Endothelial cell of hepatic sinusoid (primary cell): Measurements from ENCODE around the gene RNF180.

Experiments
- in situ Hi-C: cut with HindIII; loops from 2 replicates; pipeline ENCODE4 v1.10.0; 2017; ENCODE audit warnings: low sequenced_read_pairs

RNF180 gene, protein sequence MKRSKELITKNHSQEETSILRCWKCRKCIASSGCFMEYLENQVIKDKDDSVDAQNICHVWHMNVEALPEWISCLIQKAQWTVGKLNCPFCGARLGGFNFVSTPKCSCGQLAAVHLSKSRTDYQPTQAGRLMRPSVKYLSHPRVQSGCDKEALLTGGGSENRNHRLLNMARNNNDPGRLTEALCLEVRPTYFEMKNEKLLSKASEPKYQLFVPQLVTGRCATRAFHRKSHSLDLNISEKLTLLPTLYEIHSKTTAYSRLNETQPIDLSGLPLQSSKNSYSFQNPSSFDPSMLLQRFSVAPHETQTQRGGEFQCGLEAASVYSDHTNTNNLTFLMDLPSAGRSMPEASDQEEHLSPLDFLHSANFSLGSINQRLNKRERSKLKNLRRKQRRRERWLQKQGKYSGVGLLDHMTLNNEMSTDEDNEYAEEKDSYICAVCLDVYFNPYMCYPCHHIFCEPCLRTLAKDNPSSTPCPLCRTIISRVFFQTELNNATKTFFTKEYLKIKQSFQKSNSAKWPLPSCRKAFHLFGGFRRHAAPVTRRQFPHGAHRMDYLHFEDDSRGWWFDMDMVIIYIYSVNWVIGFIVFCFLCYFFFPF

DNA sequence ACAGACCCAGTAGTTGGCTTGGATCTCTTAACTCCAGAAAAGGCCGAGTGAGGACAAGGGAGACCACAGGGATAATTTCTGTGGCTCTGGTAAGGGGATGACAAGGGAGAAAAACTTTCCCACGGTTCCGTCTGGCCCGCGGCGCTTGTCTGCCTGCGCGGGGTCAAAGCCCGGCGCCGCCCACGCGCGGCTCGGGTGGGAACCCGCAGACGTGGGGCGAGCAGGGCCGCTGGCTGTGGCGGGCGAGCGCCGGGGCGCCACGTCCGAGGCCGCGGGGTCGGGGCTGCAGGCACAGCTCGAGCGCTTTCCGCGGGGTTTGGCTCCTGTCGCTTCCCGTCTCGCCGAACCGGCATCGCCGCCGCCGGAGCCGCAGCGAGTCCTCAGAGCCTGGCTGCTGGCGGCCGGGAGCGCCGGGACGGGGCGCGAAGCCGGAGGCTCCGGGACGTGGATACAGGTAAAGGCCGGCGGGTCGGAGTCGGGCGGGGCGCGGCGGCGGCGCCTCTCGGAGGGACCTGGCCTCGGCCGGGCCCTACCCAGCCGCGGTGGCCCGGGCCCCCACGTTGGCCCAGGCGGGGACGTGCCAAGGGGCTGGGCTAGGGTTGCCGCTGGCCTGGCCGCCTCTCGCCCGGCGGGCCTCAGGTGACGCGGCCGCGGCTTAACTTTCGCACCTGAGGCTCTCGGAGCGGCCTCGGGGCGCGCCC is at the start of gene RNF180:
TSS of gene RNF180 (plus strand) at position 344 of the 701 bp plus-strand sequence. CDS start 34,965 bp downstream, outside the sequence.
- in situ Hi-C loops = no loop called here

DNA sequence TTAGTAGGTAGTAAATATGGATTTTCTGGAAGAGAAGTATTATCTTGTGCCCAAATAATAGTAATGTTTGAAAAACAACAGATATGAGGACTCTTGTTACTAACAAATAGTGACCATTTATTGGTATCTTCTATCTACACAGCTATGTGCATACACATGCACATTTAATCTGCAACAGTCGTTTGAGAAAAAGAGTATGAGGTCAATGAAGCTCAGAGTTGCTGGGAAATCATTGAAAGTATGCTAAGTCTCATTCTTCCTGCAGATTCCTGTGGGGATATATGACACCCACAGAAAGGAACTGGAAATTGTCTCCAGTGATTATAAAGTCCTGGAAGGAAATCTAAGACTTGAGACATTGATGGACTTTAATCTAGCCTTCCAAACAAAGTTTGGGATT is 40.1 kb upstream of the RNF180 start:
- in situ Hi-C loops = no loop called here

DNA sequence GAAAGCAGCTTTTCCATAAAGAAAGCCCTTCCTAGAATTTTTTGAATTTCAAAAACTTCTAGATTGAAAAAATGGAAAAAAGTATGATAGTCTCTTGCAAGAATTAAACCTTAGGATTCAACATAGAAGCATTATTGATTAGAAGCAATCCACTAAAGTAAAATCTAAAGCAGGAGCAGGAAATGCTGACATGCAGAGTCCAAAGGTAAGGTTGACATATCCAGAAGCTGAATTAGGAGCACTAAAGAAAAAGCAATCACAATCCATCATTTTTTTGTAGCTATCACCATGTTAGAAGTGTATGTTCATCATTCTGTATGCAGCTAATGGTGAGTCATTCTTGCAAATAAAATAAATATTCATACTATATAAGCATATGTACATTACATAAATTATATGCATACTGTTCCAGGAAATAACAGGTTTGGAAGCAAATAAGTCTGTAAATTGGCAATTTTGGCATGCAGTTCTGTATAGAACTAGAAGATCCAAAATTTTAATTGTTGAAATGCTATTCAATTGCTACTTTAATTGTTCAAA is 39.4 kb upstream of the RNF180 start:
- in situ Hi-C loops = no loop called here

DNA sequence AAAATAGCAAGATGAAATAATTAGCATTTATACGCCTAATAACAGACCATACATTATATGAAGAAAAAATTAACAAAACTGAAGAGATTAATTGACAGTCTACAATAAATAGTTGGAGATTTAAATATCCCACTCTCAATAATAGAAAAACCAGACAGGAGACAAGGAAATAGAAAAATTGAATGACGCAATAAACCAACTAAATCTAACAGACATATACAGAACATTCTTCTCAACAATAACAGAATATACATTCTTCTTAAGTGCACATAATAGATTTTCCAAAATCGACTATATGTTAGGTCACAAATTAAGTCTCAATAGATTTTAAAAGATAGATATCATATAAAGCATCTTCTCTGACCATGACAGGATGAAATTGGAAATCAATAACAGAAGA is 25.6 kb upstream of the RNF180 start:
- in situ Hi-C loops = loop anchor here (10.0 kb wide), 1 partner anchor 475 kb away; no protein-coding TSS in a partner anchor

DNA sequence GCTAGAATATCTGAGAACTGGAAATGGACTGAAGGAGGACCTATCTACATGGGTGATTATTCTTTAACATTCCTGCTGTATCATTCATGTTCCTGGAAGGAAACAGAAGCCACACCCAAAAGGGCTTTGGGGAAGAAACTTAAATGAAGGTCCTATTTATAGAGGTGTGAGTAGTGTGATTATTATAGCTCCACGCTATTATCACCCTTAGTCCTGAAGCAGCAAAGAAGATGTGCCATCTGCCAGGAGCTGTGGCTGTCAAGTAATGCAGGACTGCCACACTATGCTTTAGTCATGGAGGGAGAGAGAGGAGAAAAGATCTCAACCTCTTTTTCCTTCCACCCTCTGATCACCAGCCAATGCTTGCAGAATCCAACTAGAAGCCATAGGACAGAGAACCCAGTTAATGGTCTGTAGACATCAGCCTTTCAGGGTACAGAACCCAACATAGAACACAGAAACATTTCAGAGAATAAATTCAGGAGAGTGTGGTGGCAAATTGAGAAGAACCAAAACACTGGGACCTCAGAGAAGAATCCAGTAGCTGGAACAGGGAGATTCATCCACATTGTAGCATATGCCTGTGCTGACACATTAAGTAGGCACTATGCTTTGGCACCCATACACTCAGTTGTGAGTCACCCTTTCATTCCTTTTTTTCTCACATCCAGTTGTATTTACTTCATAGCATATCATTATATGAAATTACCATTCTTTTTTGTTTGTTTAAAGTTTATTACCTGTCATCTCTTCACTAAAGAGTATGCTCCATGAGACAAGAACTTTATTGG is 21.0 kb upstream of the RNF180 start:
- in situ Hi-C loops = loop anchor here (10.0 kb wide), 1 partner anchor 470 kb away; no protein-coding TSS in a partner anchor

DNA sequence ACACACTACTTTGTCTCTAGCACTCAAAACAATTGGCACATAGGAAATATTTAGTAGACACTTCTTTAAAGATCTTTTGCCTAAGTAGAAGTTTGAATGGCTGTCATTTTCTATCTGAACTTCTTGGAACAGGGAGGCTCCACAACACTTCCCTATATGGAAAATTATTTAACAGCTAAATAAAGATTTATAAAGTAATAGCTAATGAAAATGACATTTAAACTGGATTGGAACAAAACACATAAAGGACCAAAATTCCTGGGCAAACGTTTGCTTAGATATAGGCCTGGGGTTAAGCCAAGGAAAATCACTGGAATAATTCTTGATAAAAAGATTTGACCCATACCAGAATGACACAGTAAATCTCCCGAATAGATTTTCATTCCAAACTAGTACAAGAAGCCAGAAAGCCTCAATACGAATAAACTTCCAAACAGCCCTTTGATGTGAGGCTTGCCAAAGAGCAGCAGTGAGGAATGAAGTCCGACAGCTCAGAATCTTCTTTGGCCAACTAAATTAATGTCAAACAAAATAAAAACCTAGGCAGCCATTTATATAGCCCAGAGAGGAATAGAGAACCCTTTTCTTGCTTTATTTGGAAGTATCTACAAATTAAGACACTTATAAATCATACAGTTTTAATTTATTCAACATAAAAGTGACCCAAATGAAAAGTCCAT is 20.3 kb upstream of the RNF180 start:
- in situ Hi-C loops = loop anchor here (10.0 kb wide), 1 partner anchor 469 kb away; no protein-coding TSS in a partner anchor

DNA sequence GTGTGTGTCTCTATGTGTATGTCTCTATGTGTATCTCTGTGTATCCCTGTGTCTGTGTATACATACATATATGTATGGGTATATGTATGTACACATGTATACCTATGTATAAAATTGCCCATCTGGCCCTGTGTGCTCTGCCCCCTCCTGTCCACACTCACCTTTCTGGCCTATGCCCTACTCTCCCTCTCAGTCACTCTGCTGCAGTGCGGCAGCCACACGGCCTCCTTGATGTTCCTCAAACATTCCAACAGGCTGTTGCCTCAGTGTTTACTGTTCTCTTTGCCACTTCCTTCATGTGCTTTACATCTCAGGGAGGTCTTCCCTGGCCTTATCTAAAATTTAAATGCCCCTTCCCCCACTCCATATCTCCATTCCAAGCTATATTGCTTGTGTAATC is 18.3 kb upstream of the RNF180 start:
- in situ Hi-C loops = loop anchor here (10.0 kb wide), 1 partner anchor 467 kb away; no protein-coding TSS in a partner anchor

DNA sequence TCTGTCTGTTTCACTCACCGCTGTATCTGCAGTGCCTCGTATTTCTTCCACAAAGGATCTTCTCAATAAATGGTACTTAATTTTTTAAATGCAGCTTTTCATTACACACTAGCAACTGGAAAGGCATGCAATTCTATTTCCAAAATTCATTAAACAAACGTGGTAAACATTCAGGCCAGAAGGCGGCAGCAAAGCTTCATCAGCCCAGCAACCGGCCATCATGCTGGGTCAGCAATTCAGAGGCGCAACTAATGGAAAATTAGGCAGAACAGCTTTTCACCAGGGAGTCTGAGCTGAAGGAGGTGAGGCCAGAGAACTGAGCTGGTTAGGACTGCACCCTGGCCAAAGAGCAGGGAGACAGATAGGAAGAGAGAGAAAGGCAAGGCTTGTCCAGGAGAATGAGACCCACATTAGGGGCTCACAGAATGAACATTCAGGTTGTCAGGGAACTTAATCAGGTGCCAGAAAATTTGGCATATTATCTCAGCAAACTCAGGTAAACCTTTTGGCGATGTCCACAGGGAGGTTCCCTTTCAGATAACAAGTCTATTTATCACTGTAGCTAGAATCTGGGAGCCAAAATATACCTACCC is 17.7 kb upstream of the RNF180 start:
- in situ Hi-C loops = loop anchor here (10.0 kb wide), 1 partner anchor 467 kb away; no protein-coding TSS in a partner anchor

DNA sequence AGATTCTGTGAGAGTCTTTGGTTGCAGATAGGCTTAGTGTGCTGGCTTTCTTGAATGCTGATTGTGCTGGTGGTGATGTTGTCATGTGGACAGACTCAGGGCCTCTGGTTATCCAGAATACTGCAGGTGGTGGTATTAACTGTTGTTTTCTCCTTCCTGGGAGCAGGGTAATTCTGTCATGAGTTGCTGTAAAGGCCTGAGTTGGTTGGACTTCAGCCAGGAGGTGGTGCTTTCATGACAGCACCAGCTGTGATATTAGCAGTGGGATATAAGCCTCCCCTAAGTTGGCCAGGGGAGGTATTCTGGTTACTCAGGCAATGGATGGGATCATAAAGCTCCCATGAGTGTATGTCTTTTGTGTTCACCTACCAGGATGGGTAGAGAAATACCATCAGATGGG is 16.4 kb upstream of the RNF180 start:
- in situ Hi-C loops = loop anchor here (10.0 kb wide), 1 partner anchor 466 kb away; no protein-coding TSS in a partner anchor

DNA sequence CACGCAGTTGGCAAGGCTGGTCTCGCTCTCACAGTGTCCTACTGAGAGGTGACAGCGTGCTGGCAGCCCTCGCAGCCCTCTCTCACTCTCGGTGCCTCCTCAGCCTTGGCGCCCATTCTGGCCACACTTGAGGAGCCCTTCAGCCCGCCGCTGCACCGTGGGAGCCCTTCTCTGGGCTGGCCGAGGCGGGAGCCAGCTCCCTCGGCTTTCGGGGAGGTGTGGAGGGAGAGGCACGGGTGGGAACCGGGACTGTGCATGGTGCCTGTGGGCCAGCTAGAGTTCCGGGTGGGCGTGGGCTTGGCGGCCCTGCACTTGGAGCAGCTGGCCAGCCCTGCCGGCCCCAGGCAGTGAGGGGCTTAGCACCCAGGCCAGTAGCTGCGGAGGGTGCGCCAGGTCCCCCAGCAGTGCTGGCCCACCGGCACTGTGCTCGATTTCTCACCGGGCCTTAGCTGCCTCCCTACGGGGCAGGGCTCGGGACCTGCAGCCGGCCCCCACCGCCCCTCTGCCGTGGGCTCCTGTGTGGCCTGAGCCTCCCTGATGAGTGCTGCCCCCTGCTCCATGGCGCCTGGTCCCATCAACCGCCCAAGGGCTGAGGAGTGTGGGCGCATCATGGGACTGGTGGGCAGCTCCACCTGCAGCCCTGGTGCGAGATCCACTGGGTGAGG is 15.7 kb upstream of the RNF180 start:
- in situ Hi-C loops = loop anchor here (10.0 kb wide), 1 partner anchor 465 kb away; no protein-coding TSS in a partner anchor

DNA sequence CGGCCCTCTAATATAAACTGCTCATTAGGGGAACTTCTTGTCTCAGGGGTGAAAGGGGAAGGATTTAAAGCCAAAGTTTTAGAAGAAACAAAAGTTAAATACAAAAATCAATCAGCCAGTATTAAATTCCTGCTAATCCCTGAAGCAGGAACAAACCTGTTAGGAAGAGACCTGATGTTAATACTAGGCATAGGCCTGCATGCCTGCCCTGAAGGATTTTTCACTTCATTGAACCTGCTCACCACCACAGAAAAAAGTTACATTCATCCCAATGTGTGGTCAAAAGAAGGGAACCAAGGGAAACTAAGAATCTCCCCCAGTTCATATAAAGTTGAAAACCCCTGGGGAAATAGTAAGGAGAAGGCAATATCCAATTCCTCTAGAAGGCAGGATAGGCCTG is 9.4 kb upstream of the RNF180 start:
- in situ Hi-C loops = no loop called here

DNA sequence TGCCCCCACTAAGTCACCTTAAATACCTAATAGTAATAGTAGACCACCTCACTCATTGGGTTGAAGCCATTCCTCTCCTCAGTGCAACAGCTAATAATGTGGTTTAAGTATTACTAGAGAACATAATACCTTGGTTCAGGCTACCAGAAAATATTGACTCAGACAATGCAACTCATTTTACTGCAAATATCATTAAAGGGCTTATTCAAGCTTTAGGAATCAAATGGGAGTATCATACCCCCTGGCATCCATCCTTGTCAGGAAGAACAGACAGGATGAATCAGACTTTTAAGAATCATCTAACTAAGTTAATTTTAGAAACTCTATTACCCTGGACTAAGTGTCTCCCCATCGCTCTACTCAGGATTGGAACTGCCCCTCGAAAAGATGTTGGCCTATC is 6.8 kb upstream of the RNF180 start:
- in situ Hi-C loops = no loop called here

DNA sequence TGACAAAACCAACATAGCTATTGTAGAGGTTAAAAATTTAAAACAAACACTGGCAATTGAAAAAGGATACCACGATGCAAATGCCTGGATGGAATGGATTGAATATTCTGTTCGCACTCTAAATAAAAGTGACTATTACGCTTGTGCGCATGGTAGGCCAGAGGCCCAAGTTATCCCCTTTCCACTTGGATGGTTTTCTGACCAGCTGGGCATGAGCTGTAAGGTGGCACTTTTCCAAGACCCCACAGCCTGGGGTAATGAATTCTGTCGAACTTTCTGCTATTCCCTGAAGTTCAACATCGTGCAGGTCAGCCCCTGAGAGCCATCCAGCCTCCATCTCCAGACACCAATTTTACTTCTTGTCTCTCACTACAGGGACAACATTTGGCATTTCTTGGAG is 5.4 kb upstream of the RNF180 start:
- in situ Hi-C loops = loop anchor here (5.0 kb wide), 1 partner anchor 37 kb away; no protein-coding TSS in a partner anchor

DNA sequence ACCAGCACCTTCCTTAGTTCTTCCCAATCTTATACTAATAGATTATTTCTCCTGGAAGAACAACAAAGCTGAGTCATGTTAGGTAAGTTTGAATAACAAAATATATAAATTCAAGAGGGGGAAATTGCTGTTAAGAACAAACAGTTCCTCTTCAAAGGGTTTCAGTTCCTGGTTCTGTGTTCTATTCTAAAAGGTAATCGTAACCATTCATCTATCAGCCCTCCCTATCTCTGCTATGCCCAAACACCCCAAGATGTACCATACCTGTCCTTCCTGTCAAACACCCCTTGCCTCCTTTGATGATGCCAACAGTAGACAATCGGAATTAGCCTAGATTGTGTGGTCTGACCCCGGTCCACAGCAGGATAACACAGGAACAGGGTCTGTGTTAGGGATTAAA is 4.2 kb upstream of the RNF180 start:
- in situ Hi-C loops = loop anchor here (5.0 kb wide), 1 partner anchor 36 kb away; no protein-coding TSS in a partner anchor

DNA sequence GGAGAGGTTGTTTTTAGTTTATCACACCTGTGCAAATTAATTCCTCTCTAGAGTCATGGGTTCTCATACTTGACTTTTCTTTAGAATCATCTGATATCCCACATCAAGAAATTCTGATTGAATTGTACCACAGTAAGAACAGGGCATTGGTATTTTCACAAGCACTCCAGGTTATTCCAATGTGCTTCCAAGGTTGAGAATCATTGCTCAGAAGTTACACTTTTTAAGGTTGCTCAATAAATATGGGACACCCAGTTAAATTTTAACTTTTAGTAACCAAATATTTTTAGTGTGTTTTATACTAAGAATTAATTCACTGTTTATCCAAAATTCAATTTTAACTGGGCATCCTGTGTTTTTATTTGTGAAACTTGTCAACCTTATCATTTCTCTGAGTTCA is 2.5 kb upstream of the RNF180 start:
- in situ Hi-C loops = loop anchor here (5.0 kb wide), 1 partner anchor 34 kb away; no protein-coding TSS in a partner anchor

DNA sequence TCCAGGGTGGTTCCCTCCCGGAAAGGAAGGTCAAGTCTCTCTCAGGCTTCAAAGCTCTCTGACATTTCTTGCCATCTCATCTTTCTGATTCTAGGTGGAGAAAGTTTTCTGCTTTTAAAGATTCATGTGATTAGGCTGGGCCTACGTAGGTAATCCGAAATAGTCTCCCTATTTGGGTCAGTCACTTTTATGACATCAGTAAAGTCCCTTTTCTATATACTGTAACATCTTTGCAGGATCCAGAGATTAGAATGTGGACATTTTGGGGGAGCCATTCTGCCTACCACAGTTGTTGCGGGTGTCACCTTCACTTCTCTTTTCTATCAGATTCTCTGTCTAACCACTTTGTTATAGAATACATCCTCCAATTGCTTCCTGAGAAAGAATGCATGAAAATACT is 1.9 kb upstream of the RNF180 start:
- in situ Hi-C loops = loop anchor here (5.0 kb wide), 1 partner anchor 34 kb away; no protein-coding TSS in a partner anchor

DNA sequence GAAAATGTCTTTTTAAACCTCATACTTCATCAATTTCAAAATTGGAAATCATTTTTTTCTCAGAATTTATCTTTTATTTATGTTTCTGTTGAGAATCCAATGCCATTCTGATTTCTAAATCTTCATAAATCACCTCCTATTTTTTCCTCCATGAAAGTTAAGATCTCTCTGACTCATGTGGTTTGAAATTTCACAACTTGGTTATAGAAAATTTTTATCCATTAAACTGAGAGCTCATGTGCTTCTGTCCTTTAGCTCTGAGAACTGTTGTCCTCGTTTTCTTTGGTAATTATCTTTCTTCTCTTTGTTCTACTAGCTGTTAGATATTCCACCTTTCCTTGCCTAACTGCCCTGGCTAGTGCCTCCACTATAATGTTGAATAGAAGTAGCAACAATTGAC is 1.5 kb upstream of the RNF180 start:
- in situ Hi-C loops = loop anchor here (5.0 kb wide), 1 partner anchor 33 kb away; no protein-coding TSS in a partner anchor

DNA sequence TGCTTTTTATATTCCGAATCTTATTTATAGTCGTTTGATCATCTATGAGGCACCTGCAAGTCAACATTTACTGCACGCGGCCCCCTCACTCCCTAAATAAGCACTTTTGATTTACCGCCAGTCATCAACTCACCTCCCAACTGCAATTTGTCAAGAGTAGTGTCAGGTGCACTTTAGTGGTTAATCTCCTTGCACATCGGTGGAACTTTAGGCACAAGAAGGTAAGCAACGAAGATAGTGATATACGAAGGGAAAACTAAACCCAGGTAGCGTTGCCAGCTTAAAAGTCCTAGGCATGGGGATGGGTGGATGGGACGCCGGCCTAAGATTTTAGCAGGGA is 513 bp upstream of the RNF180 start:
- in situ Hi-C loops = no loop called here
